Measurements from ENCODE around the gene TBC1D7.

- TF ChIP-seq EZH2 (IDR thresholded peaks at IDR 0.05; ENCODE audit: borderline replicate concordance, low read depth, low read length, poor library complexity, severe bottlenecking), result no peak
- TF ChIP-seq, protein P1, sequence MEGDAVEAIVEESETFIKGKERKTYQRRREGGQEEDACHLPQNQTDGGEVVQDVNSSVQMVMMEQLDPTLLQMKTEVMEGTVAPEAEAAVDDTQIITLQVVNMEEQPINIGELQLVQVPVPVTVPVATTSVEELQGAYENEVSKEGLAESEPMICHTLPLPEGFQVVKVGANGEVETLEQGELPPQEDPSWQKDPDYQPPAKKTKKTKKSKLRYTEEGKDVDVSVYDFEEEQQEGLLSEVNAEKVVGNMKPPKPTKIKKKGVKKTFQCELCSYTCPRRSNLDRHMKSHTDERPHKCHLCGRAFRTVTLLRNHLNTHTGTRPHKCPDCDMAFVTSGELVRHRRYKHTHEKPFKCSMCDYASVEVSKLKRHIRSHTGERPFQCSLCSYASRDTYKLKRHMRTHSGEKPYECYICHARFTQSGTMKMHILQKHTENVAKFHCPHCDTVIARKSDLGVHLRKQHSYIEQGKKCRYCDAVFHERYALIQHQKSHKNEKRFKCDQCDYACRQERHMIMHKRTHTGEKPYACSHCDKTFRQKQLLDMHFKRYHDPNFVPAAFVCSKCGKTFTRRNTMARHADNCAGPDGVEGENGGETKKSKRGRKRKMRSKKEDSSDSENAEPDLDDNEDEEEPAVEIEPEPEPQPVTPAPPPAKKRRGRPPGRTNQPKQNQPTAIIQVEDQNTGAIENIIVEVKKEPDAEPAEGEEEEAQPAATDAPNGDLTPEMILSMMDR (conservative IDR thresholded peaks at IDR 0.05; ENCODE audit: low read depth, low read length), result no peak
Observed at GRCh38 chr6:13260831-13261230, 67.5 kb downstream of the TBC1D7 start.

Measured in A673 (cell line).